SK-N-SH treated with all-trans-retinoic acid at 6 μM for 48 hours (cell line): ENCODE data around the gene ZNF292.

Experiments
- ATAC-seq: fragments of 200-7000 bp; cut with Tn5 transposase; 3 replicates; pipeline ENCODE4 v1.9.1; 2020; ENCODE audit warnings: mild to moderate bottlenecking, moderate library complexity
- ARNTL ChIP-seq: fragments of 450-650 bp; formaldehyde crosslinking; IDR thresholded peaks from 2 replicates; pipeline ENCODE4 v1.5.0; 2020; ENCODE audit warnings: low read depth, mild to moderate bottlenecking, moderate library complexity, borderline replicate concordance
- BACH2 ChIP-seq: fragments of 250-450 bp; sonication (Bioruptor Pico); IDR thresholded peaks from 2 replicates; pipeline ENCODE4 v1.9.0; 2021; ENCODE audit warnings: mild to moderate bottlenecking, borderline replicate concordance
- CREB5 ChIP-seq: fragments of 250-450 bp; sonication (Bioruptor Pico); IDR thresholded peaks from 2 replicates; pipeline ENCODE4 v1.5.1; 2020; ENCODE audit warnings: low read depth, mild to moderate bottlenecking, moderate library complexity
- CSDC2 ChIP-seq: fragments of 250-450 bp; sonication (Bioruptor Pico); IDR thresholded peaks from 2 replicates; pipeline ENCODE4 v1.5.0; 2020; ENCODE audit warnings: mild to moderate bottlenecking, moderate library complexity
- ESRRG ChIP-seq: fragments of 250-450 bp; sonication (Bioruptor Pico); IDR thresholded peaks from 2 replicates; pipeline ENCODE4 v1.6.1; 2021; ENCODE audit warnings: mild to moderate bottlenecking
- GLIS3 ChIP-seq: fragments of 250-450 bp; sonication (Bioruptor Pico); IDR thresholded peaks from 2 replicates; pipeline ENCODE4 v1.5.0; 2020; ENCODE audit warnings: mild to moderate bottlenecking, moderate library complexity
- ISL1 ChIP-seq: fragments of 250-450 bp; sonication (Bioruptor Pico); IDR thresholded peaks from 2 replicates; pipeline ENCODE4 v2.1.2; 2022; ENCODE audit warnings: mild to moderate bottlenecking, moderate library complexity
- PATZ1 ChIP-seq: fragments of 250-450 bp; sonication (Bioruptor Pico); IDR thresholded peaks from 2 replicates; pipeline ENCODE4 v1.8.0; 2020; ENCODE audit warnings: mild to moderate bottlenecking, moderate library complexity, borderline replicate concordance
- PPARA ChIP-seq: fragments of 250-450 bp; sonication (Bioruptor Pico); IDR thresholded peaks from 2 replicates; pipeline ENCODE4 v1.5.0; 2020; ENCODE audit warnings: mild to moderate bottlenecking, borderline replicate concordance
- RARB ChIP-seq: fragments of 250-450 bp; sonication (Bioruptor Pico); IDR thresholded peaks from 2 replicates; pipeline ENCODE4 v1.8.0; 2021; ENCODE audit warnings: mild to moderate bottlenecking, moderate library complexity
- SNAI2 ChIP-seq: fragments of 250-450 bp; sonication (Bioruptor Pico); IDR thresholded peaks from 2 replicates; pipeline ENCODE4 v1.5.0; 2020; ENCODE audit warnings: mild to moderate bottlenecking, moderate library complexity
- ZC3H10 ChIP-seq: fragments of 250-450 bp; sonication (Bioruptor Pico); IDR thresholded peaks from 2 replicates; pipeline ENCODE4 v1.5.1; 2021; ENCODE audit warnings: mild to moderate bottlenecking, moderate library complexity
- ZFP3 ChIP-seq: fragments of 250-450 bp; sonication (Bioruptor Pico); IDR thresholded peaks from 2 replicates; pipeline ENCODE4 v1.5.0; 2020; ENCODE audit warnings: mild to moderate bottlenecking, moderate library complexity
- ZFP30 ChIP-seq: fragments of 450-650 bp; formaldehyde crosslinking; IDR thresholded peaks from 2 replicates; pipeline ENCODE4 v1.5.0; 2022; ENCODE audit warnings: mild to moderate bottlenecking, moderate library complexity
- ZNF565 ChIP-seq: fragments of 450-650 bp; formaldehyde crosslinking; conservative IDR thresholded peaks from 2 replicates; pipeline ENCODE4 v1.5.0; 2020; ENCODE audit warnings: low read depth, mild to moderate bottlenecking, moderate library complexity
- ZNF70 ChIP-seq: fragments of 450-650 bp; formaldehyde crosslinking; IDR thresholded peaks from 2 replicates; pipeline ENCODE4 v1.5.0; 2020; ENCODE audit warnings: mild to moderate bottlenecking, moderate library complexity
- ZNF8 ChIP-seq: fragments of 450-650 bp; formaldehyde crosslinking; IDR thresholded peaks from 2 replicates; pipeline ENCODE4 v1.5.0; 2020; ENCODE audit warnings: mild to moderate bottlenecking, moderate library complexity
- TF ChIP-seq, protein P1 (sequence below): fragments of 250-450 bp; sonication (Bioruptor Pico); IDR thresholded peaks from 2 replicates; pipeline ENCODE4 v1.5.0; 2020; ENCODE audit warnings: mild to moderate bottlenecking, moderate library complexity
- TF ChIP-seq, protein P2 (sequence below): fragments of 250-450 bp; sonication (Bioruptor Pico); IDR thresholded peaks from 2 replicates; pipeline ENCODE4 v1.5.1; 2021; ENCODE audit warnings: mild to moderate bottlenecking, moderate library complexity
- TF ChIP-seq, protein P3 (sequence below): fragments of 250-450 bp; sonication (Bioruptor Pico); IDR thresholded peaks from 2 replicates; pipeline ENCODE4 v1.8.0; 2021; ENCODE audit warnings: low read depth, mild to moderate bottlenecking, moderate library complexity, borderline replicate concordance

The ZNF292 gene

GRCh38 chr6:87257046-87257445, 101.7 kb downstream of the ZNF292 start:
- no peak for ATAC-seq
- TF ChIP-seq ZC3H10 (CRISPR knock-in tag): no peak
- no peak for TF ChIP-seq ZFP3 (CRISPR knock-in tag)
- TF ChIP-seq ESRRG: no peak
- no peak for TF ChIP-seq ISL1 (CRISPR knock-in tag)
- TF ChIP-seq CSDC2 (CRISPR knock-in tag): no peak
- TF ChIP-seq ZNF565 (CRISPR knock-in tag): no peak
- TF ChIP-seq SNAI2 (CRISPR knock-in tag): no peak

GRCh38 chr6:87257565-87257964, 102.2 kb downstream of the ZNF292 start:
- no peak for ATAC-seq
- TF ChIP-seq ISL1 (CRISPR knock-in tag) (no peak), PATZ1 (CRISPR knock-in tag) (no peak), GLIS3 (CRISPR knock-in tag) (no peak), ZC3H10 (CRISPR knock-in tag) (no peak), SNAI2 (CRISPR knock-in tag) (no peak), CREB5 (CRISPR knock-in tag) (no peak), BACH2 (CRISPR knock-in tag) (no peak), ESRRG (no peak), ZFP30 (CRISPR knock-in tag) (no peak), PPARA (no peak), ARNTL (CRISPR knock-in tag) (no peak)
- TF ChIP-seq, protein P1, sequence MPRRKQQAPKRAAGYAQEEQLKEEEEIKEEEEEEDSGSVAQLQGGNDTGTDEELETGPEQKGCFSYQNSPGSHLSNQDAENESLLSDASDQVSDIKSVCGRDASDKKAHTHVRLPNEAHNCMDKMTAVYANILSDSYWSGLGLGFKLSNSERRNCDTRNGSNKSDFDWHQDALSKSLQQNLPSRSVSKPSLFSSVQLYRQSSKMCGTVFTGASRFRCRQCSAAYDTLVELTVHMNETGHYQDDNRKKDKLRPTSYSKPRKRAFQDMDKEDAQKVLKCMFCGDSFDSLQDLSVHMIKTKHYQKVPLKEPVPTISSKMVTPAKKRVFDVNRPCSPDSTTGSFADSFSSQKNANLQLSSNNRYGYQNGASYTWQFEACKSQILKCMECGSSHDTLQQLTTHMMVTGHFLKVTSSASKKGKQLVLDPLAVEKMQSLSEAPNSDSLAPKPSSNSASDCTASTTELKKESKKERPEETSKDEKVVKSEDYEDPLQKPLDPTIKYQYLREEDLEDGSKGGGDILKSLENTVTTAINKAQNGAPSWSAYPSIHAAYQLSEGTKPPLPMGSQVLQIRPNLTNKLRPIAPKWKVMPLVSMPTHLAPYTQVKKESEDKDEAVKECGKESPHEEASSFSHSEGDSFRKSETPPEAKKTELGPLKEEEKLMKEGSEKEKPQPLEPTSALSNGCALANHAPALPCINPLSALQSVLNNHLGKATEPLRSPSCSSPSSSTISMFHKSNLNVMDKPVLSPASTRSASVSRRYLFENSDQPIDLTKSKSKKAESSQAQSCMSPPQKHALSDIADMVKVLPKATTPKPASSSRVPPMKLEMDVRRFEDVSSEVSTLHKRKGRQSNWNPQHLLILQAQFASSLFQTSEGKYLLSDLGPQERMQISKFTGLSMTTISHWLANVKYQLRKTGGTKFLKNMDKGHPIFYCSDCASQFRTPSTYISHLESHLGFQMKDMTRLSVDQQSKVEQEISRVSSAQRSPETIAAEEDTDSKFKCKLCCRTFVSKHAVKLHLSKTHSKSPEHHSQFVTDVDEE: no peak
- TF ChIP-seq, protein P2, sequence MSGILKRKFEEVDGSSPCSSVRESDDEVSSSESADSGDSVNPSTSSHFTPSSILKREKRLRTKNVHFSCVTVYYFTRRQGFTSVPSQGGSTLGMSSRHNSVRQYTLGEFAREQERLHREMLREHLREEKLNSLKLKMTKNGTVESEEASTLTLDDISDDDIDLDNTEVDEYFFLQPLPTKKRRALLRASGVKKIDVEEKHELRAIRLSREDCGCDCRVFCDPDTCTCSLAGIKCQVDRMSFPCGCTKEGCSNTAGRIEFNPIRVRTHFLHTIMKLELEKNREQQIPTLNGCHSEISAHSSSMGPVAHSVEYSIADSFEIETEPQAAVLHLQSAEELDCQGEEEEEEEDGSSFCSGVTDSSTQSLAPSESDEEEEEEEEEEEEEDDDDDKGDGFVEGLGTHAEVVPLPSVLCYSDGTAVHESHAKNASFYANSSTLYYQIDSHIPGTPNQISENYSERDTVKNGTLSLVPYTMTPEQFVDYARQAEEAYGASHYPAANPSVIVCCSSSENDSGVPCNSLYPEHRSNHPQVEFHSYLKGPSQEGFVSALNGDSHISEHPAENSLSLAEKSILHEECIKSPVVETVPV (CRISPR knock-in tag): no peak
- TF ChIP-seq, protein P3, sequence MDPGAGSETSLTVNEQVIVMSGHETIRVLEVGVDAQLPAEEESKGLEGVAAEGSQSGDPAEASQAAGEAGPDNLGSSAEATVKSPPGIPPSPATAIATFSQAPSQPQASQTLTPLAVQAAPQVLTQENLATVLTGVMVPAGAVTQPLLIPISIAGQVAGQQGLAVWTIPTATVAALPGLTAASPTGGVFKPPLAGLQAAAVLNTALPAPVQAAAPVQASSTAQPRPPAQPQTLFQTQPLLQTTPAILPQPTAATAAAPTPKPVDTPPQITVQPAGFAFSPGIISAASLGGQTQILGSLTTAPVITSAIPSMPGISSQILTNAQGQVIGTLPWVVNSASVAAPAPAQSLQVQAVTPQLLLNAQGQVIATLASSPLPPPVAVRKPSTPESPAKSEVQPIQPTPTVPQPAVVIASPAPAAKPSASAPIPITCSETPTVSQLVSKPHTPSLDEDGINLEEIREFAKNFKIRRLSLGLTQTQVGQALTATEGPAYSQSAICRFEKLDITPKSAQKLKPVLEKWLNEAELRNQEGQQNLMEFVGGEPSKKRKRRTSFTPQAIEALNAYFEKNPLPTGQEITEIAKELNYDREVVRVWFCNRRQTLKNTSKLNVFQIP (CRISPR knock-in tag): no peak

DNA sequence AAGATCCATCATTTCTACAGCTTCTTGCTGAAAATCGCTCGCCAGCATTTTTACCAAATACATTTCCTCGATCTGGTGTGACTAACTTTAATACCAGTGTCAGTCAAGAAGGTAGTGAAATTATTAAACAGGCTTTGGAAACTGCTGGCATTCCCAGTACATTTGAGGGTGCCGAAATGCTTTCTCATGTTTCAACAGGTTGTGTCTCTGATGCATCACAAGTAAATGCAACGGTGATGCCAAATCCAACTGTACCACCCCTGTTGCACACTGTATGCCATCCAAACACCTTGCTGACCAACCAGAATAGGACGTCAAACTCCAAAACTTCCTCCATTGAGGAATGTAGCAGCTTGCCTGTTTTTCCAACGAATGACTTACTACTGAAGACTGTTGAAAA, 102.6 kb downstream of the ZNF292 start:
- no peak for ATAC-seq
- TF ChIP-seq SNAI2 (CRISPR knock-in tag): no peak
- TF ChIP-seq ZNF8 (CRISPR knock-in tag): no peak
- no peak for TF ChIP-seq ARNTL (CRISPR knock-in tag)
- TF ChIP-seq ZFP3 (CRISPR knock-in tag): no peak
- TF ChIP-seq ESRRG: no peak
- no peak for TF ChIP-seq CREB5 (CRISPR knock-in tag)
- no peak for TF ChIP-seq ZNF565 (CRISPR knock-in tag)
- no peak for TF ChIP-seq ZNF70 (CRISPR knock-in tag)
- TF ChIP-seq, protein P3 (CRISPR knock-in tag): no peak
- no peak for TF ChIP-seq PATZ1 (CRISPR knock-in tag)
- TF ChIP-seq ZC3H10 (CRISPR knock-in tag): no peak
- no peak for TF ChIP-seq RARB (CRISPR knock-in tag)
- TF ChIP-seq ISL1 (CRISPR knock-in tag): no peak
